ENCODE measurements around the gene KRTAP19-7. TPM values are rescaled to one million over a fixed set of nuclear protein-coding genes. Genes with fewer than 3 reads are reported as not detected.

The KRTAP19-7 gene
- total RNA-seq, 1 experiment from 2014 or later = not detected

DNA sequence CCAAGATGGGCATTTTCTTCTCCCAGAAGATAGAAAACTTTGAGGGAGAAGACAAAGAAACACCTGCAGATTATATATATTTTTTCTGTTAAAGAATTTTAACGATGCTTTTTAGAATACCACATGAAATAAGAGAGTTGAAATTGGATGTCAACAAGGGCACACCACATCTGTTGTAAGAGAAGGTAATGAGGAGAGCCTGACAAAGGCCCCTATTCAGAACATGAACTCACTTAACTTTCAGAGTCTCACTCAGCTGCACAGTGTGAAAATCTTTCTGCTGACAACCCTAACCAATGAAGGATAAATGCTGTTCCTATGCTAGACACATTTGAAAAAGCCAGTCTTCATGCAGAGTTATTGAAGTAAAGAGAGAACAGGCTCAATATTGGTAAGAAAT lies 21.8 kb upstream of the KRTAP19-7 start:
- no peak for ATAC-seq
- intact Hi-C loops (cut with micrococcal nuclease; ENCODE audit: unreplicated experiment) (no loop called here), in situ Hi-C loops (cut with HindIII; ENCODE audit: low pct_unique_long_range_greater_than_20kb, low sequenced_read_pairs) (no loop called here)
- Histone ChIP-seq H3K4me1 (ENCODE audit: control insufficient read depth, insufficient read depth, low read length) (no peaks in the 10 kb centered on the region), H3K36me3 (ENCODE audit: control insufficient read depth, insufficient read depth, low read length) (no peaks in the 10 kb centered on the region), H3K27me3 (ENCODE audit: control insufficient read depth, insufficient read depth, low read length) (no peaks in the 10 kb centered on the region), H3K27ac (ENCODE audit: low read length) (no peak overlapping the region), H3K9me3 (ENCODE audit: control insufficient read depth, insufficient read depth, low read depth, low read length) (no peaks in the 10 kb centered on the region), H3K4me3 (ENCODE audit: low read depth in 2 of 2, low read length in 2 of 2) (no peak overlapping the region)
- TF ChIP-seq, protein P1, sequence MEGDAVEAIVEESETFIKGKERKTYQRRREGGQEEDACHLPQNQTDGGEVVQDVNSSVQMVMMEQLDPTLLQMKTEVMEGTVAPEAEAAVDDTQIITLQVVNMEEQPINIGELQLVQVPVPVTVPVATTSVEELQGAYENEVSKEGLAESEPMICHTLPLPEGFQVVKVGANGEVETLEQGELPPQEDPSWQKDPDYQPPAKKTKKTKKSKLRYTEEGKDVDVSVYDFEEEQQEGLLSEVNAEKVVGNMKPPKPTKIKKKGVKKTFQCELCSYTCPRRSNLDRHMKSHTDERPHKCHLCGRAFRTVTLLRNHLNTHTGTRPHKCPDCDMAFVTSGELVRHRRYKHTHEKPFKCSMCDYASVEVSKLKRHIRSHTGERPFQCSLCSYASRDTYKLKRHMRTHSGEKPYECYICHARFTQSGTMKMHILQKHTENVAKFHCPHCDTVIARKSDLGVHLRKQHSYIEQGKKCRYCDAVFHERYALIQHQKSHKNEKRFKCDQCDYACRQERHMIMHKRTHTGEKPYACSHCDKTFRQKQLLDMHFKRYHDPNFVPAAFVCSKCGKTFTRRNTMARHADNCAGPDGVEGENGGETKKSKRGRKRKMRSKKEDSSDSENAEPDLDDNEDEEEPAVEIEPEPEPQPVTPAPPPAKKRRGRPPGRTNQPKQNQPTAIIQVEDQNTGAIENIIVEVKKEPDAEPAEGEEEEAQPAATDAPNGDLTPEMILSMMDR (IDR thresholded peaks at IDR 0.05) = no peak
- no peak for TF ChIP-seq POLR2AphosphoS5 (IDR thresholded peaks at IDR 0.05; ENCODE audit: low read depth, low read length)
- TF ChIP-seq SIN3A (IDR thresholded peaks at IDR 0.05; ENCODE audit: borderline replicate concordance, insufficient read depth, low read depth, low read length) = no peak
- no peak for TF ChIP-seq TCF7L2 (IDR thresholded peaks at IDR 0.05; ENCODE audit: low read depth, low read length)
- TF ChIP-seq, protein P2, sequence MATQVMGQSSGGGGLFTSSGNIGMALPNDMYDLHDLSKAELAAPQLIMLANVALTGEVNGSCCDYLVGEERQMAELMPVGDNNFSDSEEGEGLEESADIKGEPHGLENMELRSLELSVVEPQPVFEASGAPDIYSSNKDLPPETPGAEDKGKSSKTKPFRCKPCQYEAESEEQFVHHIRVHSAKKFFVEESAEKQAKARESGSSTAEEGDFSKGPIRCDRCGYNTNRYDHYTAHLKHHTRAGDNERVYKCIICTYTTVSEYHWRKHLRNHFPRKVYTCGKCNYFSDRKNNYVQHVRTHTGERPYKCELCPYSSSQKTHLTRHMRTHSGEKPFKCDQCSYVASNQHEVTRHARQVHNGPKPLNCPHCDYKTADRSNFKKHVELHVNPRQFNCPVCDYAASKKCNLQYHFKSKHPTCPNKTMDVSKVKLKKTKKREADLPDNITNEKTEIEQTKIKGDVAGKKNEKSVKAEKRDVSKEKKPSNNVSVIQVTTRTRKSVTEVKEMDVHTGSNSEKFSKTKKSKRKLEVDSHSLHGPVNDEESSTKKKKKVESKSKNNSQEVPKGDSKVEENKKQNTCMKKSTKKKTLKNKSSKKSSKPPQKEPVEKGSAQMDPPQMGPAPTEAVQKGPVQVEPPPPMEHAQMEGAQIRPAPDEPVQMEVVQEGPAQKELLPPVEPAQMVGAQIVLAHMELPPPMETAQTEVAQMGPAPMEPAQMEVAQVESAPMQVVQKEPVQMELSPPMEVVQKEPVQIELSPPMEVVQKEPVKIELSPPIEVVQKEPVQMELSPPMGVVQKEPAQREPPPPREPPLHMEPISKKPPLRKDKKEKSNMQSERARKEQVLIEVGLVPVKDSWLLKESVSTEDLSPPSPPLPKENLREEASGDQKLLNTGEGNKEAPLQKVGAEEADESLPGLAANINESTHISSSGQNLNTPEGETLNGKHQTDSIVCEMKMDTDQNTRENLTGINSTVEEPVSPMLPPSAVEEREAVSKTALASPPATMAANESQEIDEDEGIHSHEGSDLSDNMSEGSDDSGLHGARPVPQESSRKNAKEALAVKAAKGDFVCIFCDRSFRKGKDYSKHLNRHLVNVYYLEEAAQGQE (IDR thresholded peaks at IDR 0.05; ENCODE audit: insufficient read depth in 1 of 2, low read depth in 2 of 2, low read length in 1 of 2) = no peak
- CTCF ChIA-PET = no interaction called here
- no TSS peak for BruUV-seq (replicated peaks)
- DNase-seq (ENCODE audit: low read depth, low spot score) = no peak
- POLR2A ChIA-PET = no interaction called here

DNA sequence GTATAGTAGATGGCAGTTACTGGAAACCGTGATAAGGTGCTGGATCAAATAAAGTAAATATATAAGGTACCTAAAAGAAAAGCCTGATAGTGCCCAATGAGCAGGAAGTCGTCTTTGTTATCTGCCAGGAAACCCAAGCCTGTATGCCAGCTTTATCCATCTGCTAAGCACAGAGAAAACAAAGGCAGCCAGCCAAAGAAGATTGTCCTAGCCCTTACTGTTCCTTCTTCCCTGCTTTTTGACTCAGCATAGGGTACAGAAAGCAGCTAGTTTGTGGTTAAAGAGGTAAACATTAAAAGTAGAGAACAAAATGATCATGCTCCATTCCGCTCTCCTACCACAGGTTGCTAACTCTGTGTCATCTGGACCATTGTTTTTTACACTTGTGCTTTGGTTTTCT lies 19.0 kb upstream of the KRTAP19-7 start:
- no peaks in the 10 kb centered on the region for H3K9me3 ChIP-seq (ENCODE audit: control insufficient read depth, insufficient read depth, low read depth, low read length)
- H3K27ac ChIP-seq (ENCODE audit: low read length) = no peak overlapping the region
- no TSS peak for BruUV-seq (replicated peaks)
- in situ Hi-C loops (cut with HindIII; ENCODE audit: low pct_unique_long_range_greater_than_20kb, low sequenced_read_pairs) (no loop called here), intact Hi-C loops (cut with micrococcal nuclease; ENCODE audit: unreplicated experiment) (no loop called here)
- H3K4me1 ChIP-seq (ENCODE audit: control insufficient read depth, insufficient read depth, low read length) = no peaks in the 10 kb centered on the region
- H3K36me3 ChIP-seq (ENCODE audit: control insufficient read depth, insufficient read depth, low read length) = no peaks in the 10 kb centered on the region
- ChIA-PET POLR2A (no interaction called here), CTCF (no interaction called here)
- ATAC-seq = no peak
- H3K27me3 ChIP-seq (ENCODE audit: control insufficient read depth, insufficient read depth, low read length) = no peaks in the 10 kb centered on the region
- no peak for DNase-seq (ENCODE audit: low read depth, low spot score)
- H3K4me3 ChIP-seq (ENCODE audit: low read depth in 2 of 2, low read length in 2 of 2) = no peak overlapping the region
- TF ChIP-seq, protein P1 (IDR thresholded peaks at IDR 0.05) = no peak
- TF ChIP-seq TCF7L2 (IDR thresholded peaks at IDR 0.05; ENCODE audit: low read depth, low read length) (no peak), SIN3A (IDR thresholded peaks at IDR 0.05; ENCODE audit: borderline replicate concordance, insufficient read depth, low read depth, low read length) (no peak), POLR2AphosphoS5 (IDR thresholded peaks at IDR 0.05; ENCODE audit: low read depth, low read length) (no peak)
- TF ChIP-seq, protein P2 (IDR thresholded peaks at IDR 0.05; ENCODE audit: insufficient read depth in 1 of 2, low read depth in 2 of 2, low read length in 1 of 2) = no peak

Data from Panc1 (cell line).